GM12878 (cell line): ENCODE measurements around the gene TTC8. TPM values are rescaled to one million over a fixed set of nuclear protein-coding genes. Genes with fewer than 3 reads are reported as not detected.
"Not testable (repeated sequence)": the region's sequence is repeated elsewhere in the genome, so short reads cannot be mapped to it uniquely, and the experiment has no call there.

ENCODE experiments used
- ATAC-seq: fragments of 200-7000 bp; cut with Tn5 transposase; 3 replicates; pipeline ENCODE4 v1.9.1; 2020; ENCODE audit warnings: mild to moderate bottlenecking, moderate library complexity
- BruUV-seq: library from RNA; stranded (reverse); fragments of 400-500 nt; replicated peaks from 2 replicates; lab custom pipeline; 2021; lab: Mats Ljungman, UMichigan
- CTCF ChIA-PET: fragments of 300-600 bp; sonication (Branson Sonifier 250); formaldehyde crosslinking; extraction: SDS; loops from one replicate; lab custom pipeline; 2021; ENCODE audit warnings: inconsistent platforms; lab: Yijun Ruan, JAX
- POLR2A ChIA-PET: fragments of 350-600 bp; formaldehyde crosslinking; extraction: SDS; loops from one replicate; lab custom pipeline; 2021; ENCODE audit warnings: inconsistent platforms; lab: Charles Lee
- RAD21 ChIA-PET: fragments of 300-600 bp; sonication (Branson Sonifier 250); formaldehyde crosslinking; loops from one replicate; lab custom pipeline; 2023; ENCODE audit warnings: antibody characterized with exemption; ENCODE audit not compliant: unreplicated experiment; lab: Charles Lee
- SMC1A ChIA-PET: fragments of 300-600 bp; sonication (Branson Sonifier 250); formaldehyde crosslinking; loops from one replicate; lab custom pipeline; 2023; ENCODE audit not compliant: unreplicated experiment, uncharacterized antibody; lab: Charles Lee
- DNase-seq: peaks from one replicate; pipeline ENCODE4 v3.0.0-alpha.2; 2011; ENCODE audit warnings: low read depth, low spot score
- FAIRE-seq: peaks from 3 replicates; lab custom pipeline; 2011; peaks lifted over from hg19 to GRCh38; lab: Jason Lieb, UNC
- H2AFZ ChIP-seq: 2 replicates; pipeline ENCODE4 v1.6.0; 2011; ENCODE audit warnings: low read depth, low read length, control low read depth; ENCODE audit not compliant: control insufficient read depth
- H3K27ac ChIP-seq: 2 replicates; pipeline ENCODE4 v1.5.1; 2011; ENCODE audit warnings: control low read depth; ENCODE audit not compliant: control insufficient read depth, insufficient read depth
- H3K27me3 ChIP-seq, 2 experiments: replicated peaks in 1 of 2; 2 replicates each; pipeline versions ENCODE4 v1.6.0 to v1.6.1; 2011; ENCODE audit warnings: low read length in 1 of 2; ENCODE audit not compliant: control insufficient read depth in 2 of 2, insufficient read depth in 2 of 2
- H3K36me3 ChIP-seq, 2 experiments: 2 replicates each; pipeline ENCODE4 v1.5.1; 2011; ENCODE audit warnings: low read length in 1 of 2; ENCODE audit not compliant: control insufficient read depth in 2 of 2, insufficient read depth in 2 of 2
- H3K4me1 ChIP-seq: 2 replicates; pipeline ENCODE4 v1.6.1; 2011; ENCODE audit warnings: mild to moderate bottlenecking, low read length, moderate library complexity, mixed read lengths; ENCODE audit not compliant: control insufficient read depth, insufficient read depth
- H3K4me2 ChIP-seq: 2 replicates; pipeline ENCODE4 v1.6.0; 2011; ENCODE audit warnings: control low read depth; ENCODE audit not compliant: control insufficient read depth, insufficient read depth
- H3K4me3 ChIP-seq: fragments of 200-600 bp; sonication (generic); 2 replicates; pipeline ENCODE4 v1.5.1; 2016
- H3K79me2 ChIP-seq: 2 replicates; pipeline ENCODE4 v1.6.0; 2011; ENCODE audit warnings: low read length; ENCODE audit not compliant: control insufficient read depth, insufficient read depth
- H3K9ac ChIP-seq: 2 replicates; pipeline ENCODE4 v1.8.0; 2011; ENCODE audit warnings: low read length, control low read depth, mixed read lengths; ENCODE audit not compliant: control insufficient read depth, insufficient read depth
- H3K9me3 ChIP-seq: replicated peaks from 3 replicates; pipeline ENCODE4 v1.5.1; 2011; ENCODE audit warnings: mild to moderate bottlenecking, low read length; ENCODE audit not compliant: control insufficient read depth, insufficient read depth
- H4K20me1 ChIP-seq: 2 replicates; pipeline ENCODE4 v1.6.0; 2011; ENCODE audit not compliant: control insufficient read depth, insufficient read depth
- PKNOX1 ChIP-seq: fragments of 450-650 bp; IDR thresholded peaks from 2 replicates; pipeline ENCODE4 v1.6.1; 2016; ENCODE audit warnings: mild to moderate bottlenecking
- SRF ChIP-seq, 2 experiments: IDR thresholded peaks; 2 replicates each; pipeline ENCODE4 v1.6.1; 2011; ENCODE audit warnings: low read depth in 2 of 2, low read length in 2 of 2, mild to moderate bottlenecking in 1 of 2, moderate library complexity in 1 of 2
- in situ Hi-C: fragments of 300-500 bp; cut with MboI; formaldehyde crosslinking; loops from 9 replicates; pipeline ENCODE4 v1.14.3; 2018; ENCODE audit warnings: mixed read lengths
- intact Hi-C: fragments of 100-400 bp; cut with micrococcal nuclease; formaldehyde crosslinking; loops from one replicate; pipeline ENCODE4 v1.14.2; 2022; ENCODE audit not compliant: unreplicated experiment
- polyA plus RNA-seq, 11 experiments: library from polyadenylated mRNA; depleted of rRNA in 4 of 11; unstranded in 6 of 11; stranded (reverse) in 5 of 11; fragments of >200 nt; fragmentation: Nextera tagmentation in 4 of 11; fragmentation: Illumina TruSeq in 1 of 11; extraction: Ambion mirVana in 4 of 11; extraction: Trizol in 1 of 11; gene quantifications; 1 replicate in 1 of 11; 2 replicates in 10 of 11; pipeline versions ENCODE4 v1.2.1 to v1.2.3, GENCODE V29; 2011 to 2016; ENCODE audit warnings: inconsistent platforms in 2 of 11, missing spikeins in 2 of 11, low read depth in 1 of 11
- total RNA-seq, 4 experiments: library from RNA; depleted of rRNA in 3 of 4; stranded (reverse); fragments of >200 nt in 3 of 4; fragmentation: Illumina TruSeq in 1 of 4; extraction: Trizol in 1 of 4; gene quantifications; 2 replicates each; pipeline versions ENCODE4 v1.2.1 to v1.2.3, GENCODE V29; 2013 to 2021
- TF ChIP-seq, protein P1 (sequence below): fragments of 450-650 bp; formaldehyde crosslinking; IDR thresholded peaks from 2 replicates; pipeline ENCODE4 v1.4.0; 2020; ENCODE audit warnings: mild to moderate bottlenecking, moderate library complexity

The TTC8 gene
- total and polyA plus RNA-seq, 10 of the 15 experiments (the other 5 are each of a cell fraction or from before 2014, with no cell fraction given) = 1.5 to 4.6 (median 2.5) TPM

DNA sequence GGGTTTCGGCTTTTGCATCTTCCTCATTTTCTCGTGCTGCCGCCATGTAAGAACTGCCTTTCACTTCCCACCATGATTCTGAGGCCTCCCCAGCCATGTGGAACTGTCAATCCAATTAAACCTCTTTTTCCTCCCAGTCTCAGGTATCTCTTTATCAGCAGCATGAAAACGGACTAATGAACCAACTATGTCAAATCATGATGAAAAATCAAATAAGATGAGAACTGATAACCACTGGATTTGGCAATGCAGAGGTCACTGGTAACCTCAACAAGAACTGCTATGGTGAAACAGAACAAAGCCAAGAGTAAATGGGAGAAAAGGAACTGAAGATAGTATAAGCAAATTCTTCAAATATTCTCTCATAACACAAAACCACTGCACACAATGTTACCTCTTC, 37.7 kb upstream of the TTC8 start (continued):
- TF ChIP-seq, protein P1, sequence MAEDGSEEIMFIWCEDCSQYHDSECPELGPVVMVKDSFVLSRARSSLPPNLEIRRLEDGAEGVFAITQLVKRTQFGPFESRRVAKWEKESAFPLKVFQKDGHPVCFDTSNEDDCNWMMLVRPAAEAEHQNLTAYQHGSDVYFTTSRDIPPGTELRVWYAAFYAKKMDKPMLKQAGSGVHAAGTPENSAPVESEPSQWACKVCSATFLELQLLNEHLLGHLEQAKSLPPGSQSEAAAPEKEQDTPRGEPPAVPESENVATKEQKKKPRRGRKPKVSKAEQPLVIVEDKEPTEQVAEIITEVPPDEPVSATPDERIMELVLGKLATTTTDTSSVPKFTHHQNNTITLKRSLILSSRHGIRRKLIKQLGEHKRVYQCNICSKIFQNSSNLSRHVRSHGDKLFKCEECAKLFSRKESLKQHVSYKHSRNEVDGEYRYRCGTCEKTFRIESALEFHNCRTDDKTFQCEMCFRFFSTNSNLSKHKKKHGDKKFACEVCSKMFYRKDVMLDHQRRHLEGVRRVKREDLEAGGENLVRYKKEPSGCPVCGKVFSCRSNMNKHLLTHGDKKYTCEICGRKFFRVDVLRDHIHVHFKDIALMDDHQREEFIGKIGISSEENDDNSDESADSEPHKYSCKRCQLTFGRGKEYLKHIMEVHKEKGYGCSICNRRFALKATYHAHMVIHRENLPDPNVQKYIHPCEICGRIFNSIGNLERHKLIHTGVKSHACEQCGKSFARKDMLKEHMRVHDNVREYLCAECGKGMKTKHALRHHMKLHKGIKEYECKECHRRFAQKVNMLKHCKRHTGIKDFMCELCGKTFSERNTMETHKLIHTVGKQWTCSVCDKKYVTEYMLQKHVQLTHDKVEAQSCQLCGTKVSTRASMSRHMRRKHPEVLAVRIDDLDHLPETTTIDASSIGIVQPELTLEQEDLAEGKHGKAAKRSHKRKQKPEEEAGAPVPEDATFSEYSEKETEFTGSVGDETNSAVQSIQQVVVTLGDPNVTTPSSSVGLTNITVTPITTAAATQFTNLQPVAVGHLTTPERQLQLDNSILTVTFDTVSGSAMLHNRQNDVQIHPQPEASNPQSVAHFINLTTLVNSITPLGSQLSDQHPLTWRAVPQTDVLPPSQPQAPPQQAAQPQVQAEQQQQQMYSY (CRISPR knock-in tag) = no peak
- TF ChIP-seq PKNOX1 = no peak
- no peak for TF ChIP-seq SRF (IDR thresholded peaks at IDR 0.05; ENCODE audit: low read depth in 2 of 2, low read length in 2 of 2)

DNA sequence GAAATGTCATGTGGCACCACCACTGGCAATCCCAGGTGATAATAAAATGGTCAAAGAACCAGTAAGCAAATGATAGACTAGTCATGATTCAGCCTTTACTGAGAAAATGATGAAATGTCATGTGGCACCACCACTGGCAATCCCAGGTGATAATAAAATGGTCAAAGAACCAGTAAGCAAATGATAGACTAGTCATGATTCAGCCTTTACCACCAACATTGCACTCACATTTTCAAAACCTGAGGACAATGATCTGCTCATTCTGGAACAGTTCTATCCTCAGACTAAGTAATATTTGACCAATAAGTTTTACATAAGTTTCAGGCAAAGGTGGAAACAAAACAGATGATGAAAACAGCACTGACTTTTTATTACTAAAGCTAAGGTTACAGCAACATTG, 34.9 kb upstream of the TTC8 start:
- H3K4me1 ChIP-seq, DNase-seq, BruUV-seq, H3K79me2 ChIP-seq, H2AFZ ChIP-seq, H3K9me3 ChIP-seq, CTCF ChIA-PET, ATAC-seq, FAIRE-seq, H4K20me1 ChIP-seq, SMC1A ChIA-PET, H3K9ac ChIP-seq, H3K4me3 ChIP-seq, H3K4me2 ChIP-seq, POLR2A ChIA-PET, intact Hi-C loops, H3K27ac ChIP-seq, H3K36me3 ChIP-seq, in situ Hi-C loops: not testable (repeated sequence)
- RAD21 ChIA-PET = interaction anchor here (1.1 kb wide), 1 partner anchor 122 kb away, joined by 3 read pairs; no protein-coding TSS in a partner anchor
- peaks cover 2 to 13% of the 10 kb centered on the region in 2 experiments; a peak in 3 of 4 replicates for H3K27me3 ChIP-seq
